ENCODE data around the gene FBXW4. TPM values are rescaled to one million over a fixed set of nuclear protein-coding genes. Genes with fewer than 3 reads are reported as not detected.

Gene FBXW4
- total RNA-seq, 2 experiments from 2014 or later = 37.6 to 38.2 TPM

- H3K4me1 Mint-ChIP-seq (ENCODE audit: low read depth) = peaks cover 2% of the 10 kb centered on the region
- no peak for TF ChIP-seq CTCF (IDR thresholded peaks at IDR 0.05)
- ChIA-PET CTCF (interaction anchor here (0.6 to 1.0 kb wide), 3 partner anchors 10 to 313 kb away, joined by 3 read pairs; no protein-coding TSS in a partner anchor), POLR2A (interaction anchor here (0.9 kb wide), 1 partner anchor 90 kb away, joined by 3 read pairs; no protein-coding TSS in a partner anchor)
- H3K27ac Mint-ChIP-seq = no peak overlapping the region
- no peaks in the 10 kb centered on the region for H3K27me3 Mint-ChIP-seq
- DNase-seq = no peak
- H3K4me3 Mint-ChIP-seq = no peak overlapping the region
- H3K9me3 Mint-ChIP-seq = no peaks in the 10 kb centered on the region
- ATAC-seq = no peak
- intact Hi-C loops (cut with micrococcal nuclease) = no loop called here
- H3K36me3 Mint-ChIP-seq (ENCODE audit: low read depth) = peaks cover 19% of the 10 kb centered on the region
Observed at GRCh38 chr10:101653536-101653935, 41.4 kb downstream of the FBXW4 start.

- Mint-ChIP-seq H3K27me3 (no peaks in the 10 kb centered on the region), H3K4me3 (no peak overlapping the region), H3K9me3 (no peaks in the 10 kb centered on the region), H3K27ac (no peak overlapping the region), H3K36me3 (ENCODE audit: low read depth) (peaks cover 8% of the 10 kb centered on the region), H3K4me1 (ENCODE audit: low read depth) (peaks cover under 1% of the 10 kb centered on the region)
- ATAC-seq (no peak), DNase-seq (no peak)
- POLR2A ChIA-PET = interaction anchor here (0.9 kb wide), 1 partner anchor 30 kb away, joined by 5 read pairs; no protein-coding TSS in a partner anchor
- intact Hi-C loops (cut with micrococcal nuclease) = no loop called here
- CTCF ChIA-PET = no interaction called here
- TF ChIP-seq CTCF (IDR thresholded peaks at IDR 0.05) = no peak
Observed at GRCh38 chr10:101651336-101651735, 43.6 kb downstream of the FBXW4 start.

GRCh38 chr10:101650863-101651262 lies 44.1 kb downstream of the FBXW4 start:
- intact Hi-C loops (cut with micrococcal nuclease) = no loop called here
- DNase-seq (no peak), ATAC-seq (no peak)
- no peak for TF ChIP-seq CTCF (IDR thresholded peaks at IDR 0.05)
- H3K4me3 Mint-ChIP-seq = no peak overlapping the region
- ChIA-PET POLR2A (interaction anchor here (0.9 kb wide), 1 partner anchor 30 kb away, joined by 5 read pairs; no protein-coding TSS in a partner anchor), CTCF (no interaction called here)
- H3K27me3 Mint-ChIP-seq = no peaks in the 10 kb centered on the region
- no peaks in the 10 kb centered on the region for H3K4me1 Mint-ChIP-seq (ENCODE audit: low read depth)
- no peak overlapping the region for H3K27ac Mint-ChIP-seq
- peaks cover 8% of the 10 kb centered on the region for H3K36me3 Mint-ChIP-seq (ENCODE audit: low read depth)
- H3K9me3 Mint-ChIP-seq = no peaks in the 10 kb centered on the region

DNA sequence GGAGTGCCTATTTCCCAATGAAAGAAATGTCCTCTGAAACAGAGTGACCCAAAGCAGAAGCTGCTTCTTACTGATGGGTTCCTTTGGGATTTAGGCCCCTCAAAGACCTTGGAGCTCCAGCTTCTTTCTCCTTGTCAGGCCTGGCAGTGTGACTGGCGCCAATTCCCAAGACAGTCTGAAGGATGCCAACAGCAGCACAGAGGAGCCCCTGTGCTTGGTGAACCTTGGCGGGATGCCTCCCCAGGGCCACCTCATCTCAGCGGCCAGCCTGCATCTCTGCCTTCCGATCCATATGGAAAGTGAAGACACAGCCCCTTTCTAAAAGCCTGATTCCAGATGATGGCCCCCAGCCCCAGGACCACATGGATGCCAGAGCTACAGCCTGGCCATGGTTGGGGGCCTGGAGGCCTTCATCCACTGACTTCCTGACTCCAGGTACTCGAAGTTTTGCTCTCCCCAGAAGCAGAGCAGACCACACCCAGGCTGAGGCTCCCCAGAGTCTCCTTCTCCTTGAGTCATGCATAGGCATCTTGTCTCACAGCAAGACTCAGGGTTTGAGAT lies 45.4 kb downstream of the FBXW4 start:
- no peak for TF ChIP-seq CTCF (IDR thresholded peaks at IDR 0.05)
- Mint-ChIP-seq H3K27ac (no peak overlapping the region), H3K36me3 (ENCODE audit: low read depth) (peaks cover 8% of the 10 kb centered on the region), H3K4me3 (no peak overlapping the region), H3K4me1 (ENCODE audit: low read depth) (no peaks in the 10 kb centered on the region), H3K27me3 (no peaks in the 10 kb centered on the region), H3K9me3 (no peaks in the 10 kb centered on the region)
- no peak for DNase-seq
- ChIA-PET CTCF (interaction anchor here (1.5 to 2.1 kb wide), 2 partner anchors 47 to 132 kb away, joined by 5 read pairs; no protein-coding TSS in a partner anchor), POLR2A (interaction anchor here (1.0 kb wide), 1 partner anchor 11 kb away, joined by 3 read pairs; no protein-coding TSS in a partner anchor)
- no peak for ATAC-seq
- intact Hi-C loops (cut with micrococcal nuclease) = no loop called here

DNA sequence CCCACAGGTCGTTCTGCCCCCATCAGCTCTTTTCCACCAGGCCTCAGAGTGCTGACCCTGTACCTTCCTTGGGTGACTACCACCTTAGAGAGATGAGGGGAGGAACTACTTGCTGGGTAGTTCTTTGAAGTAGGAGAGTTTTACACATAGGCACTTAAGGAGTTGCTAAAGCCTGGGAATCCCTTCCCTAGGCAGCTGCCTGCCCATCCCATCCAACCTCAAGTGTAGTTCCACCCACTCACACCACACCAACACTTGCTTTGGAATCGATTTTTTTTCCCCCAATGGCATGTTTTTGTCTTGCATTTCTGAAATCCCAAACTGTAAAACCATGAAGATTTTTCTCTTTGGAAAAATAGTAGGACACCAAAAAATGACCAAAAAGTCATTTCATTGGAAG lies 47.7 kb downstream of the FBXW4 start:
- DNase-seq (no peak), ATAC-seq (no peak)
- peaks cover 13% of the 10 kb centered on the region for H3K36me3 Mint-ChIP-seq (ENCODE audit: low read depth)
- CTCF ChIA-PET = no interaction called here
- peaks cover 5% of the 10 kb centered on the region for H3K4me1 Mint-ChIP-seq (ENCODE audit: low read depth)
- H3K27me3 Mint-ChIP-seq = no peaks in the 10 kb centered on the region
- intact Hi-C loops (cut with micrococcal nuclease) = no loop called here
- TF ChIP-seq CTCF (IDR thresholded peaks at IDR 0.05) = no peak
- H3K4me3 Mint-ChIP-seq = no peak overlapping the region
- H3K27ac Mint-ChIP-seq = no peak overlapping the region
- POLR2A ChIA-PET = interaction anchor here (2.1 kb wide), 1 partner anchor 13 kb away, joined by 5 read pairs; no protein-coding TSS in a partner anchor
- H3K9me3 Mint-ChIP-seq = no peaks in the 10 kb centered on the region
